Measurements from ENCODE around the gene OTOP1.

OTOP1 gene

DNA sequence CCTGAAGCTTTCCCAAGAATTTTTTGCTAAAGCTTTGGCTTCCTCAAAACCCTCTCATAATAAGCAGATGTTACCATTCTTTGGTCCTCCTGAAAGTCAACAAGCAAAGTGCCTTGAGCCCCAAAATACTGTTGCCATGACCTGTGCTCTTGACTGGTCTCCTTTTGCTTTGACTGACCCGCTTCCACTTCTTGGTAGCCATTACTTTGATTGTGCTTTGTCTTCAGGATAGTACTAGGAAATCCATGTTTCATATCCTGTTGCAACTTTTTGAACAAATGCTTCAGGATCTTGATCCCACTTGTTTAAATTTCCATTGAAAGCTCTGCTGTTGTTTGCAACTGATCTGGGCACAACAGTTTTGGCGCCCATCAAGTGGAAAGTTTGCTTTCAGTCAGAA, 6.9 kb upstream of the OTOP1 start (continued):
- TF ChIP-seq, protein P1, sequence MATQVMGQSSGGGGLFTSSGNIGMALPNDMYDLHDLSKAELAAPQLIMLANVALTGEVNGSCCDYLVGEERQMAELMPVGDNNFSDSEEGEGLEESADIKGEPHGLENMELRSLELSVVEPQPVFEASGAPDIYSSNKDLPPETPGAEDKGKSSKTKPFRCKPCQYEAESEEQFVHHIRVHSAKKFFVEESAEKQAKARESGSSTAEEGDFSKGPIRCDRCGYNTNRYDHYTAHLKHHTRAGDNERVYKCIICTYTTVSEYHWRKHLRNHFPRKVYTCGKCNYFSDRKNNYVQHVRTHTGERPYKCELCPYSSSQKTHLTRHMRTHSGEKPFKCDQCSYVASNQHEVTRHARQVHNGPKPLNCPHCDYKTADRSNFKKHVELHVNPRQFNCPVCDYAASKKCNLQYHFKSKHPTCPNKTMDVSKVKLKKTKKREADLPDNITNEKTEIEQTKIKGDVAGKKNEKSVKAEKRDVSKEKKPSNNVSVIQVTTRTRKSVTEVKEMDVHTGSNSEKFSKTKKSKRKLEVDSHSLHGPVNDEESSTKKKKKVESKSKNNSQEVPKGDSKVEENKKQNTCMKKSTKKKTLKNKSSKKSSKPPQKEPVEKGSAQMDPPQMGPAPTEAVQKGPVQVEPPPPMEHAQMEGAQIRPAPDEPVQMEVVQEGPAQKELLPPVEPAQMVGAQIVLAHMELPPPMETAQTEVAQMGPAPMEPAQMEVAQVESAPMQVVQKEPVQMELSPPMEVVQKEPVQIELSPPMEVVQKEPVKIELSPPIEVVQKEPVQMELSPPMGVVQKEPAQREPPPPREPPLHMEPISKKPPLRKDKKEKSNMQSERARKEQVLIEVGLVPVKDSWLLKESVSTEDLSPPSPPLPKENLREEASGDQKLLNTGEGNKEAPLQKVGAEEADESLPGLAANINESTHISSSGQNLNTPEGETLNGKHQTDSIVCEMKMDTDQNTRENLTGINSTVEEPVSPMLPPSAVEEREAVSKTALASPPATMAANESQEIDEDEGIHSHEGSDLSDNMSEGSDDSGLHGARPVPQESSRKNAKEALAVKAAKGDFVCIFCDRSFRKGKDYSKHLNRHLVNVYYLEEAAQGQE (tag by site-specific recombination; IDR thresholded peaks at IDR 0.05) = no peak
- TF ChIP-seq SETDB1 (IDR thresholded peaks at IDR 0.05; ENCODE audit: insufficient read length, low read length) (peak; percentile 94), TRIM28 (IDR thresholded peaks at IDR 0.05; ENCODE audit: borderline replicate concordance, low read length) (peak; percentile 17; the same call in 1 of the 2 replicates)

DNA sequence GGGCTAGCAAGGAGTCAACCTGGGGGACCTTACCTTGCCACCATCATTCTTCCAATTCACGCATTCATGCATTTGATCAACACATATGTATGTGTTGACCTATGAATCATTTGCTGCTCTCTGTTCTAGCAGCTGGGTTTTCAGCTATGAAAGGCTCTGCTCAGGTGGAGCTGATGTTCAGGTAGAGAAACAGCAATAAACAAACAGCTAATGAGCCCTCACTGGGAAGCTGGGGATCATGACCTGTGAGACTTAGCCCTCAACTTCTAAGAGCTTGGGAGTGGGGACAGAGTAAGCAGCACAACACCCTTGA, 1.6 kb upstream of the OTOP1 start:
- TF ChIP-seq ZNF701 (tag by site-specific recombination; IDR thresholded peaks at IDR 0.05) (no peak), ZNF274 (IDR thresholded peaks at IDR 0.05; ENCODE audit: low read length) (no peak), ZNF274 (tag by site-specific recombination; IDR thresholded peaks at IDR 0.05; ENCODE audit: borderline replicate concordance) (no peak), ZNF366 (tag by site-specific recombination; conservative IDR thresholded peaks at IDR 0.05) (no peak), ZBTB8A (tag by site-specific recombination; IDR thresholded peaks at IDR 0.05) (no peak), ZNF426 (tag by site-specific recombination; IDR thresholded peaks at IDR 0.05) (no peak), GLI2 (tag by site-specific recombination; IDR thresholded peaks at IDR 0.05; ENCODE audit: borderline replicate concordance, low read depth) (no peak), ZNF114 (tag by site-specific recombination; IDR thresholded peaks at IDR 0.05) (no peak), ZNF707 (tag by site-specific recombination; IDR thresholded peaks at IDR 0.05) (no peak), ZNF112 (tag by site-specific recombination; IDR thresholded peaks at IDR 0.05) (no peak), GLIS1 (tag by site-specific recombination; IDR thresholded peaks at IDR 0.05) (no peak), ZNF211 (tag by site-specific recombination; IDR thresholded peaks at IDR 0.05; ENCODE audit: low read depth) (no peak), ZNF354C (tag by site-specific recombination; IDR thresholded peaks at IDR 0.05; ENCODE audit: borderline replicate concordance, low read depth) (no peak), ZBTB10 (tag by site-specific recombination; IDR thresholded peaks at IDR 0.05) (no peak), ZNF654 (tag by site-specific recombination; IDR thresholded peaks at IDR 0.05; ENCODE audit: low read depth) (no peak), ZXDB (tag by site-specific recombination; IDR thresholded peaks at IDR 0.05) (no peak)
- TF ChIP-seq, protein P2, sequence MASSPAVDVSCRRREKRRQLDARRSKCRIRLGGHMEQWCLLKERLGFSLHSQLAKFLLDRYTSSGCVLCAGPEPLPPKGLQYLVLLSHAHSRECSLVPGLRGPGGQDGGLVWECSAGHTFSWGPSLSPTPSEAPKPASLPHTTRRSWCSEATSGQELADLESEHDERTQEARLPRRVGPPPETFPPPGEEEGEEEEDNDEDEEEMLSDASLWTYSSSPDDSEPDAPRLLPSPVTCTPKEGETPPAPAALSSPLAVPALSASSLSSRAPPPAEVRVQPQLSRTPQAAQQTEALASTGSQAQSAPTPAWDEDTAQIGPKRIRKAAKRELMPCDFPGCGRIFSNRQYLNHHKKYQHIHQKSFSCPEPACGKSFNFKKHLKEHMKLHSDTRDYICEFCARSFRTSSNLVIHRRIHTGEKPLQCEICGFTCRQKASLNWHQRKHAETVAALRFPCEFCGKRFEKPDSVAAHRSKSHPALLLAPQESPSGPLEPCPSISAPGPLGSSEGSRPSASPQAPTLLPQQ (tag by site-specific recombination; IDR thresholded peaks at IDR 0.05) = no peak
- TF ChIP-seq, protein P3, sequence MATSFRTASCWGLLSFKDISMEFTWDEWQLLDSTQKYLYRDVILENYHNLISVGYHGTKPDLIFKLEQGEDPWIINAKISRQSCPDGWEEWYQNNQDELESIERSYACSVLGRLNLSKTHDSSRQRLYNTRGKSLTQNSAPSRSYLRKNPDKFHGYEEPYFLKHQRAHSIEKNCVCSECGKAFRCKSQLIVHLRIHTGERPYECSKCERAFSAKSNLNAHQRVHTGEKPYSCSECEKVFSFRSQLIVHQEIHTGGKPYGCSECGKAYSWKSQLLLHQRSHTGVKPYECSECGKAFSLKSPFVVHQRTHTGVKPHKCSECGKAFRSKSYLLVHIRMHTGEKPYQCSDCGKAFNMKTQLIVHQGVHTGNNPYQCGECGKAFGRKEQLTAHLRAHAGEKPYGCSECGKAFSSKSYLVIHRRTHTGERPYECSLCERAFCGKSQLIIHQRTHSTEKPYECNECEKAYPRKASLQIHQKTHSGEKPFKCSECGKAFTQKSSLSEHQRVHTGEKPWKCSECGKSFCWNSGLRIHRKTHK (tag by site-specific recombination; IDR thresholded peaks at IDR 0.05) = no peak
- TF ChIP-seq, protein P4, sequence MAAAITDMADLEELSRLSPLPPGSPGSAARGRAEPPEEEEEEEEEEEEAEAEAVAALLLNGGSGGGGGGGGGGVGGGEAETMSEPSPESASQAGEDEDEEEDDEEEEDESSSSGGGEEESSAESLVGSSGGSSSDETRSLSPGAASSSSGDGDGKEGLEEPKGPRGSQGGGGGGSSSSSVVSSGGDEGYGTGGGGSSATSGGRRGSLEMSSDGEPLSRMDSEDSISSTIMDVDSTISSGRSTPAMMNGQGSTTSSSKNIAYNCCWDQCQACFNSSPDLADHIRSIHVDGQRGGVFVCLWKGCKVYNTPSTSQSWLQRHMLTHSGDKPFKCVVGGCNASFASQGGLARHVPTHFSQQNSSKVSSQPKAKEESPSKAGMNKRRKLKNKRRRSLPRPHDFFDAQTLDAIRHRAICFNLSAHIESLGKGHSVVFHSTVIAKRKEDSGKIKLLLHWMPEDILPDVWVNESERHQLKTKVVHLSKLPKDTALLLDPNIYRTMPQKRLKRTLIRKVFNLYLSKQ (tag by site-specific recombination; IDR thresholded peaks at IDR 0.05; ENCODE audit: borderline replicate concordance) = no peak
- no peaks in the 10 kb centered on the region for H3K9me3 ChIP-seq (ENCODE audit: control insufficient read depth, insufficient read depth, low read depth, low read length)
- H3K4me1 ChIP-seq (ENCODE audit: control insufficient read depth, insufficient read depth, low read length) = no peaks in the 10 kb centered on the region
- no peak overlapping the region for H3K4me3 ChIP-seq (ENCODE audit: low read depth, low read length)
- POLR2A ChIA-PET = interaction anchor here (0.6 kb wide), 1 partner anchor 22 kb away, joined by 3 read pairs; no protein-coding TSS in a partner anchor
- CTCF ChIA-PET = no interaction called here
- H3K27ac ChIP-seq (ENCODE audit: extremely low read depth, low read depth, low read length) = no peak overlapping the region
- H3K36me3 ChIP-seq (ENCODE audit: control insufficient read depth in 2 of 2, insufficient read depth in 1 of 2, low read length in 2 of 2) = no peaks in the 10 kb centered on the region

Measured in HEK293 (cell line).